ENCODE data around the gene SKIC8.

The SKIC8 gene

DNA sequence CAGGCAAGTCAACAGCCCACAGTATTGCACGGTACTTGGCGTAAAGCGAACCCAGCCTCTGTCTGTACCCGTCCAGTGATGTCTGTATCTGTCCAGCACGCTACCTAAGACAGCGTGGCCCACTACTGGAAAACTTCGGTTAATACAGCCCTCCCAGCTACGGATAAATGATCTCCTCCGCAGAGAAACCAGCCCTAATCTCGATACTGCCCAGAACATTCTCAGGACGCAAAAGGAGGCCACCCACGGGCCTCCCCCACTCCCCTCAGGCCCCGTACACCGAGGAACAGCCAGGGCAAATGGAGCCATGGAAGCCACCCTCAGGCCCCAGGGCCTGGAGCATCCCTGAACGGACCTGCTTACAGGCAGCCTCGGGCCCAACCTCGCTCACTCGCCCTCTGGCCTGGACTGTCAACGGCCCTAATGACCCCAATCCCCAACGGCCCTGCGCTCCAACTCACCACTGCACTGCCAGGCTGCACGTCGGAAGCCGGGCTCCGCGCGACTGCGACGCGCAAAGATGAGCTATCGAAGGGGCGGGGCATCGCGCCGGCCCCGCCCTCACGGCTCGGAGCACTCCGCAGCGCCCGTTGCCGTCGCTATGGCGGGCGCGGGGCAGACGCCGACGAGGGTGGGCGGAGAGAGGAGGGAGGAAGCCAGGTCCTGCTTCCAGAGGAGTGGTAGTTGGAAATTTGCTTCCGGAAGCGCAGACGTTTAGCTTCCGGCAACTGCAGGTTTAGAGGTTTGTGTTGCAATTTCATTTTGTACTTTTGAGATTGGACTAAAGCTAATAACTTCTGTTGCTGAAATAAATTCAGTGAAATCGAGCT lies at the start of gene SKIC8:
TSS of gene SKIC8 (minus strand) at position 509 of the 830 bp plus-strand sequence. CDS start 3,923 bp downstream, outside the sequence.
- DNase-seq (ENCODE audit: low read depth) = peak; percentile 86

DNA sequence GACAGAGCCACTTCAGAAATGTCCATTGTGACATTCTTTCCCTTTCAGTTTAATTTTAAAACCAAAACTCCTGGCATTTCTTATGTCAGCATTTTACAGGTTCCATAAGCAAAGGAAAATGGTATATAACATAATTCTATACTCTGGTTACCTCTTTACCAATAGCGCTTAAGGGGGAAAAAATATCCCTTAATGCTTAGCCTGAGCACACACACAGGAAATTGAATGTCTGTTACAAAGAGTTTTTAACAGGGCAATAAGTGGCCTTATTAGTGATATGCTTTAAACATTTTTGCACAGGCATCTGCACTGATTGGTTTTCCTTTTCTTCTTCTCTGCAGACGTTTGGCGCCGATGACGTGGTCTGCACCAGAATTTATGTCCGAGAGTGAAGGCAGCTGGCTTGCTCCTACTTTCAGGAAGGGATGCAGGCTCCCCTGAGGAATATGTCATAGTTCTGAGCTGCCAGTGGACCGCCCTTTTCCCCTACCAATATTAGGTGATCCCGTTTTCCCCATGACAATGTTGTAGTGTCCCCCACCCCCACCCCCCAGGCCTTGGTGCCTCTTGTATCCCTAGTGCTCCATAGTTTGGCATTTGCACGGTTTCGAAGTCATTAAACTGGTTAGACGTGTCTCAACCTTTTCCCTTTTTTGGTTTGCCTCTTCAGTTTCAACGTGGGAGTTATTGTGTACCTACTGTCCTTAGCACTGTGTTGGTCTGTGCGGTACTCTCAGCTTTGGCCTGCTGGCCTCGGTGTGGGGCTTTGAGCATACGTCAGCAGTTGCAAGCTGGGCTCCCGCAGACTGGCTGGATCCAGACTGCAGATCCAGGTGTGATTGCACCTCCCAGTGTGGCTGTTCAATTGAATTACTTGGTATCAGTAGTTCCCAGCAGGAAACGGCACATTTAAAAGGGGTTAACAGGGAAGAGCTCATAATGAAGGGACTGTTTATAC lies 48.5 kb upstream of the SKIC8 start:
- no peak for DNase-seq (ENCODE audit: low read depth)

DNA sequence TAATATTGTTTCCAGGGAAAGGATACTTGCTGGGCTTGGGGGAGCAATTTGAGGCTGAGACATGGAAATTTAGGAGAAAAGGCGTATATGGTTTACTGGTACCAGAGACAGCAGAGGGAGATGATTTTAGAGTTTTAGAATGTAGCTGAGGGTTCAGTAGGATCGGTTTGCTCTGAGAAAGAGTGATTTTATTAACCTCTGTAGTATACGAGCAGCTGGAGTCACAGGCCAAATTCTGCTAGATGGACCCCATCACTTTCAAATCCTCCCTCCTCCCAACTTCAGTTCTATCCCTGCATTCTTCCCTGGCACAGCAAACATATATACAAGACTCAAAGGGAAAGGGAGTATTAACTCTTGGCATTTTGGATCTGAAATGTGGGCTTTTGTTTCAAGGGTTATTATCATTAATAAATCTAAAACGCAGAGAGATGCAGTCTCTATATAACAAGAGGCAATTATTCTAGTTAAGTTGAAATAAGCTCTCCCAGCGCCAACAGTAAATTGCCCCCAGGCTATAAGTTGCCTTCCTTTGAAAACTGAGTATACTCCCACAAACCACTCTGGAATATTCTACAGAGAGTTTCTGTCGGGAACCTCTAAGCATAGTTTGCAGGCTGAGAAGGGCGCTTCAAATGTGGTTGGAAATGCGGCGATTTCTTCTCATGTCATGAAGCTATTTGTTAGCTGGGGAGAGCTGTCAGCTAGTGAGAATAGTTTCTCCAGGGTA lies 46.2 kb upstream of the SKIC8 start:
- no peak for DNase-seq (ENCODE audit: low read depth)

DNA sequence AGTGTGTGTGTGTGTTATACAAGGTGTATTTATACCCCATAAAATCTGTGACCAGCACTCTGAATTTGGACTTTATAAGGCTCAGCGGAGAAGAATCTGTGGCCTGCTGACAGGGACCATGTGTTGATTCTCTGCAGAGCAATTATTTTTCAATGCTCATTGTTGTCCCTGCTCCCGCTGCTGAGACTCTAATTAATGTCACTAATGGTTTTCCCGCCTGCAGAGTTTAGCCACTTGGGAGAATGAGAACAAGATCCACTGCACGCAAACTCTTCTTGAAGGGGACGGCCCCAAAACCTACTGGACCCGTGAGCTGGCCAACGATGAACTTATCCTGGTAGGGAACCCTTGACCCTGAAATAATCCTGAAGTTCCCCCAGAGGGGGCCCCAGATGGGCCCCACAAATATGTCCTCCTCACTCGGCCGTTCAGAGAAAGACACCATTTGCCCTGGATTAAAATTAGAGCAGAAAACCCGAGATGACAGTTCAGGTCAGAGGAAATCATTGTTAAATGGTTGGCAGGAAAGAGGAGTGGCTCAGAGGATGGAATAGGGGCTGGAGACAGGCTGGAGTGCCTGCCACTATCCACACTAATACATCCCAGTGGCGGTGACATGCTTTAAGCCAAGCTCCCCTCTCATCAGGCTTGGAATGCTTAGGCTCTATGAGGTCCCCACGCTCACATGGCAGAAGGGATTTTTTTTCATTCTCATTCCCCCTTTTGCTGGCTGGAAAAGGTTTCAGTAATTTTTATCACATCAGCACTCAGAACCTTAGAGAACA lies 44.1 kb upstream of the SKIC8 start:
- no peak for DNase-seq (ENCODE audit: low read depth)

DNA sequence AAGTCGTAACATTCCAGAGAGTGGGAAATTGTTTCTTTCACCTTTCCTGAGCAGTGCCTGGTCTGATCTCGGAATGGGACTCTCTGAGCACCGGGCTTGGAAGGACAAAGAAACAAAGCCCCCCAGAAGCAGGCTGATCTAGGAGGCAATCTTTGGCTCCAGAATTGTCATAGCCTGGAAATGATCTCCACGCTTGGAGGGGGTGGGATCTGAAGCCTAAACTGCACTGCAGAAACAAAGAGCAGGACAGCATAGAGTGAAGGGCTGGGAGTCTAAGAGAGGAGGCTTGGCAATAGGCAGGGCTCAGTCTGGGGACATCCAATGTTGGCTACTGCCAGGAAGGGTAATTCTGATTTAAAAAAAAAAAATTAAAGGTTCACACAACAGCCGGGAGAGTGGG lies 42.6 kb upstream of the SKIC8 start:
- no peak for DNase-seq (ENCODE audit: low read depth)

DNA sequence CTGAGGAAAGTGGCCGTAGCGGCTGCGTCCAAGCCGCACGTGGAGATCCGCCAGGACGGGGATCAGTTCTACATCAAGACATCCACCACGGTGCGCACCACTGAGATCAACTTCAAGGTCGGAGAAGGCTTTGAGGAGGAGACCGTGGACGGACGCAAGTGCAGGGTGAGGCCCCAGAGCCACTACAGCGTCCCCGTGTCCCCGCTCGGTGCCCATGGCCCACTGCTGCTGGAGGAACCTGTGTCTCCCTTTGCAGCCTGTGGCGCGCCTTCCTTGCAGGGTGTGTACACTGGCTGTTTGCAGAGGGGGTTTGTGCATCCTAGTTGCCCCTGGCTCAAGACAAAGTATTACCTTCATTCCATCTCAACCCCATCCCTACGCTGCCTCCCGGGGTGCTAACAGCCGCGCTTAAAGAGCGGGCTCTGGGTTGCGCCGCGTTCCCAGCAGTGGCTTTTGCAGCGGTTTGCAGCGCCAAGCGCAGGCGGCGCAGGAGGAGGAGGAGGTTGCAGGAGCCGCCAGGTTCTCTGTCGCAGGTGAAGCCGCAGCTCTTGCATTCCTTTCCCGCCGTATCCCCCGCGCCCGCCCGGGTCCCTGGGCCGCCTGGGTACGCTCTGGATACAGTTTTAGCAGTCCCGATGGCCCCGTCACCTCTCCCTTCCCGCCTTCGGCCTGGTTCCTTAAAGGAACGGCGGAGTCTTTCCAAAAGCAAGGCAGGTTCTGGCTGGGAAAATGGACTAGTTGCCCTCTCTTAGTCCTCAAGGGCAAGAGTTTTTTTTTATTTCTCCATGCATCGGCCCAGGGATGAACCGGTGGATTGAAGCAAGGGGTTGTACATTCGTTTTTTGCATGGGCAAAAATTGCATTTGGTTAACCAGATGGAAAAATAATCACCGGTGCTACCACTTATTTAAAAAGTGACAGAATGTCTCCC lies 41.9 kb upstream of the SKIC8 start:
- no peak for DNase-seq (ENCODE audit: low read depth)

DNA sequence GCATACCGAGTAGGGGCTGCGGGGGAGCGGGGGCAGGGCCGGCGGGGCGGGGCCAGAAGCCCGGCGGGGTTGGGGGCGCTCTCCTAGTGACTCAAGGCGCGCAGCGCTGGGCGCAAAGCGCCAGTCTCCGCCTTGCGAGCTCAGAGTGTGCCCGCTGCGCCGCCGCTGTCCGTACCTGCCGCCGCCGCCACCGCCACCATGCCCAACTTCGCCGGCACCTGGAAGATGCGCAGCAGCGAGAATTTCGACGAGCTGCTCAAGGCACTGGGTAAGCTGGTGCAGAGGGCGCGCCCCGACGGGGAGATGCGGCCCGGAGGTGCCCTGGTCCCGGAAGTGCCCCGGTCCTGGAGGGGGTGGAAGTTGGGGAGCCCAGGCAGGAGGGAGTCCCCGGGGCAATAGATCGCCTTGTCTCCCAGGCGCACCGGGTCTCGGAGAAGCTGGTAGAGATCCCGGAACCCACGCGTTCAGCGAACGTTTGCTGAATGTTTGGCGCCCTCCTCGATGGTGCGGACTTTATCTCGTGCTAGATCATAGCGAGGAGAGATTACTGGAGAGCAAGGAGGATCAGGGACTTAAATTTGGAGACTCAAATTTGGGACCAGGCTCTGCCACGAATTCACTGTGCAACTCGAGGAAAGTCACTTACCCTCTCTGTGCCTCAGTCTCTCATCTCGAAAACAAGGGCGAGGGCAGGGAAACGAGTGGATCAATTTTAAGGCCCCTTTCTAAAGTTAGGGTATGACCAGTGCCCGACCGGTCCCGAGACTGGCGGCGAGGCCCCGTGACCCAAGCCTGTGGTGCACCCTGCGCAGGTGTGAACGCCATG lies 41.0 kb upstream of the SKIC8 start, which contains the start of gene CRABP1:
TSS of gene CRABP1 (plus strand) at position 123 of the 826 bp plus-strand sequence. CDS start at position 199, 76 bp downstream.
- DNase-seq (ENCODE audit: low read depth) = no peak

DNA sequence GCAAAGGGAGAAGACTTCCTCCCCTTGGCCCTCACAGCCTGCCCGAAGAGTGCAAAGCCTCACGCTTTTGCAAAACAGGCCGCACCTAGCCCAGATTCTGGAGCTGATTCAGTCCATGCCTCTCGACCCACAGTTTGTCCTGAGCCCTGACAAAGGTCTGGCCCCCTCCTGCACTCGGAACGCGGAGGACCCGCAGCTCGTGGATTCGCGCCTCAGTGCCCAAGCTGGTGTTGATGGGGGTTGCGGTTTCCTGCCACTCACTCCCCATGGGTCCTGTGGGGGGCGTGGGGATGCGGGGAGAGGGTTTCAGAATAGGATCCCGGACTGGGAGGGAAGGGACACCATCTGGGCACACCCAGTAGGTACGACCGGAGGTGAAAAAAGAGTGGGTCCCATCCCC lies 40.1 kb upstream of the SKIC8 start:
- no peak for DNase-seq (ENCODE audit: low read depth)

DNA sequence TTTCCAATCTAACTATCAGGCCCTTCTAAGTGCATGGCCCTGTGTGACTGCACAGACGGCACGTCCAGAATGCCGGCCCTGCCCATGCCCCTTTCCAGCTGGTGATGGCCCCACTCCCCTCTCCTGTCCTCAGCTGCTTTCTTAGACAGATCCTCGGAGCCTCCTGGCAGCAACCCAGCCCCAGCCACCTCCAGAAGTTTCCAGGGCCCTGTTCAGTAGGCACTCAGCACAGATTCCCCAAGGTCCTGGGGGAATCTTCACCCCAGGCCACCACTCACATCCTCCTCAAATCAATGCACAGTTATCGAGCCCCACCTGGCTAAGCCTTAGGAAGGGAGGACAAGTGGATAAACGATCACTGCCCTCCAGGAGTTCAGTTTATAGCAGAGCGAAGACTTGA lies 39.4 kb upstream of the SKIC8 start:
- no peak for DNase-seq (ENCODE audit: low read depth)

DNA sequence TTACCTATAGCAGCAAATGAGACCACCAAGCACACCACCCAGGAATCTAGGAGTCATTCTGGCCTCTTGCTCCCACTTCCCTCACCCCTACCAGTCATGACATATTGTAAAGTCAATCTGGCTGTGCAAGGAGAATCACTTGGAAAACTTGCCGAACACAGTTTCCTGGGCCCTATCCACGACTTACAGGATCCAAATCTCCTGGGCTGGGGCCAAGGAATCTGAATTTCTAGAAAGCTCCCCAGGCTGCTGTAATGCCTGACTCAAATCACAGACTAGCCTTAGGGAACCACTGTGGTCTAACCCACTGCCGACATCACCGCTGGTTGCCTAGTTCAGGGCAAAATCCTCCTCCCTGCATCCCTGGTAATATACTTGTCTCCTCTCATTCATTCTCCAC lies 36.6 kb upstream of the SKIC8 start:
- DNase-seq (ENCODE audit: low read depth) = no peak

DNA sequence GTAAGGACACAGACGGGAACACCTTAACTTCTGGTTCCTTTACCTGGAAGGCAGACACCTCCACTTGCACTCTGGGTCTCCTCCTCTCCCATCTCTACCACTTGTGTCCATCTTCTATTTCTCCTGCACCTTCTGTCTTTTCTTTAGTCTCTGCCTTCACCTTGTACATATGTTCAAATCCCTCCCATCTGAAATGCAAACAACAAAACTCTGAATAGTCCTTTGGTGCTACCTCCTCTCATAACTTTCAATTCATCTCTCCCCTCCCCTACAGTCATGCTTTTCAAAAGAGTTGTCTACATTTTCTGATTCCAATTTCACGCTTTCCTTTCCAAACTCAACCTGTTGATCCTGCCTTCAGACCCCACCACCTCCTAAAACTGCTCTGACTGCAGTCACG lies 35.4 kb upstream of the SKIC8 start:
- no peak for DNase-seq (ENCODE audit: low read depth)

DNA sequence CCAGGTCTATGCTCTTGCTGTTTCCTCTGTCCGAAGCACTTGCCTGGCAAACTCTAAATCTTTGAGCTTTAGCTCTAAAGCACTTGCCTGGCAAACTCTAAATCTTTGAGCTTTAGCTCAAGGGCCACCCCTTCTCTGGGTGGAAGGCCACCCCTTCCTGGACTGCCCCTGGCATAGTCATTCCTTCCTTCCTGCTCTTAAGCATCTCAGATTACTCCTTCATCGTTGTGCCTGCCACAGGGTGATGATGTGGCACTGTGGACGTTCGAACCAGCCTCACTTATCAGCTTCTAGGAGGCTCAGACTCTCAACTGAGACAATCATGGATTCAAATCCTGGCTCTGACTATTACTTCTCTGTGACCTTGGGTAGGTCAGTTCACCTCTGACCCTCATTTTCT lies 30.2 kb upstream of the SKIC8 start:
- no peak for DNase-seq (ENCODE audit: low read depth)

DNA sequence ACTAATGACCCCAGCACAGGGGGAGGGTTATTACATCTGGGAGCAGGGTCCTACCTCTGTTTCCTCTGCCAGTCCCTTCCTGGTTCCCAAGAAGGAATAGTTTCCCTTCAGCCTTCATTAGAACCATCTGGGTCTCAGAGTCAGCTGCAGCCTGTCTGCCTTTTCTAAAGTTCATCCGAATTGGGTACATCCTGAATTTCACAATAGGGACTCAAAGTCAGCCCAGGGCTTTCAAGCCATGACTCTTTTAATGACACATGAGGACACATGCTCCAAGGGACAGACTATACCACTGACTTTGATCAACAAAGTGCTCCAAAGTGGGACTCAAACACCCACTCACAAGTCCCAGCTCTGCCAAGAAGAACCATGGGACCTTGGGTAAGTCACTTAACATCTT lies 28.1 kb upstream of the SKIC8 start:
- DNase-seq (ENCODE audit: low read depth) = no peak

DNA sequence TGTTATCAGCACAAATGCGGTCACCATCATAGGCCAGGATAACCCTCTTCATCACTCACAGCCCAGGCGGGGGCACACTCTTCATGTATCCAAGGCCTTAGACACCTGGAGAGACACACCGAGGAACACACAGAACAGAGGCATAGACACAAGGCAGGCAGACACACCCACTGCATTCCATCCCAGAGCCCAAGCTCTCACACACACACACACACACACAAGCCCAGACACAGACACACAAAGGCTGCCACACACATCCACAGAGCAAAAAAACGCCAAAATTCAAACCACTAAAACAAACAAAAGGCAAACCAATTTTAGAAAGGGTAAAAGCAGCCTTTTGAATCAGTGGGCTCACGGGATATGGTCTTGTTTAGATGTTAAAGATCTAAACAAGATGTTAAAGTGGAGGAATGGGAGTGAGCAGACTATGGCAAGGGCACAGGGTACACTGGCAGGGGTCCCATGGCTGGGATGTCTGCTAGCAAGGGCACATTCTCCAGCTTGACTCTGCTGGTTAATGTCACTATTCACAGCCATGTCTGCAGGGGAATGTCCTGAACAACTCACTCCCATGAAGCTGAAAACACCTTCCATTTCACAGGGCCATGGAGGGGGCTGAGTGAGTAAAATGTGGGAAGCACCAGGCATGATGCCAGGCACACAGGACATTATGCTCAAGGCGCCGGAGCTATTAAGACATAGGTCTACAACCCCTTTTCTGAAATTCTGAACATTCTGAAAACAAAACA lies 25.9 kb upstream of the SKIC8 start:
- DNase-seq (ENCODE audit: low read depth) = no peak

DNA sequence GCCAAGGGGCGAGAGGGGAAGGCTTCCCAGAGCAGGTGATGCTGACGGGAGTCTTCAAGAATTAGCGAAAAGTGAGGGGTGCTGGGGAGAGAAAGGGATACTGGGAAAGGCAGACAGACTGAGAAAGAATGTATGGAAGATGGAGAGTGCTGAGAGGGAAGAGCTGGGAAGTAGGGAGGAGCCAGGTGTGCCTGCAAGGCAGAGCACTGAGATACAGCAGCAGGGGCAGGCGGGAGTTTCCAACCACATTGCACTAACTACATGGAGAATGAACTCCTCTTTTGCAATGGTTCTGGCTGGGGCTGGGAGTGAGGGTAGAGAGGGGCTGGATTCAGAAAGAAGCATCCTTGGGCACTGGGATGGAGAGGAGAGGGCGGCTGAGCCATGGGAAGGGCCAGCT lies 24.7 kb upstream of the SKIC8 start:
- no peak for DNase-seq (ENCODE audit: low read depth)

DNA sequence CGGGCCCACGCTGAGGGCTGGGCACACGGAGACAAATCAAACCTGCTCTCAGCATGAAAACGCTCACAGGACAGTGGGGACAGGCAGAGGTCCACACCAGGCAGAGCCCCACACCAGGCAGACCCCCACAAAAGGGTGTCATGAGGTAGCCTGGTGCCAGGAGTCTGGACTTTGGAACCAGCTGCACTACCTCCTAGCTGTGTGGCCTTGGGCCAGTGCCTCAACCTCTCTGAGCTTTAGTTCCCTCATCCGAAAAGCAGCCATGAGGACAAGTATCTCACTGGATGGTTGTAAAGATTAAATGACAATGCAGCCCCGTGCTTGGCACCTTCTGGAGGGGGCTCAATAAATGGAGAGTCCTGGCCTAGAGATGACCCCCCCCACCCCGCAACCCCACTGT lies 24.3 kb upstream of the SKIC8 start:
- DNase-seq (ENCODE audit: low read depth) = no peak

DNA sequence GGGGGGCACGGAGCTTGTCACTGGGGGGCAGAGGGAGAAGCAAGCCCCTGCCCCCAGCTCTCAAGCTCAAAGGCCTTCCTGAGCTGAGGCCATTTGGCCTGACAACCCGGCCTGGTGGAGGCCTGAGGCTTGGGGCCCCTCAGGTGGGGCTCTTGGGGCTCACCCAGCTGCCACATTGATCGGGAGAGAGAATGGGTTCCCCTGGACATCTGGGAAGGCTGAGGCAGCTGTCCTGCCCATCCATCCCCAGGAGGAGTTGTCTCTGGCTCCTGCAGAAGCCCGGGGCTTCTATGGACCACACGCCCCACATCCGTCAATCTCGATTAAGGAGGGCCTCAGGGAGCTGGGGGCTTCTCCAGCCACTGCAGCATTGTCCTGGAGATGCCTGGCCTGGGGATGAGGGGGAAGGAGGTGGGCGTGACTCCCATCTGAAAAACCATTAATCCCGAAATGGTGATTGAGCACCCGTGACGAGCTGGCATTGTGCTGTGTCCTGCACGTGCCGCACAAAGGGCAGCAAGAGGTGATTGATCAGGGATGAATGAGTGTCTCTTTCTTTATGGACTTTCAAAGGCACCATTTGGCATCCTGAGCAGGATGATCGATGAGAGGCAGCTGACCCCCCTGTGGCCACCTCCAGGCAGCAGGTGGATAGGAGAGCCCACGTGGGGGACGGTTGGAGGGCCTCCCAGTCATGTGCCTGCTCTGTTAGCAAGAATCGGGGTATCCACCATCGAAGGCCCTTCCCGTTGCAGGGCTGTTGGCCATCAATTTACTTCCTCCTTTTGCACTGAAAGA lies 23.5 kb upstream of the SKIC8 start:
- DNase-seq (ENCODE audit: low read depth) = no peak

DNA sequence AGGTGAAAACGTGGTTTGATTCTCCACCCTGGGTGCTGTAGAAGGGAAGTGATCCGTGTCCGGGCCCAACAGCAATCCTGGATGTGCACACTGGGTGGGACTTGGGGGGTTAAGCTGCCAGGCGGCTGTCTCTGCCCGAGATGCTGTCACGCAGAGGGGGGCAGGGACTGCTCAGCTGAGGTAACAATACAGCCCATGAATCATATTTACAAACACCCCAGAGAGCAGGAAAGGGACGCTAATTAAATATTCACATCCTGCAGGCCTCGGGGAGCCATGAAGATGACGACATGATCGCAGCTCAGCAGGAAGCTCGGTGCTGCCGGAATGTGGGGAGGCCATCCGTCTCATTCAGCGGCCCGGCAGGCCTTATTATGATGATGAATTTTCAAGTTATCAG lies 22.8 kb upstream of the SKIC8 start:
- no peak for DNase-seq (ENCODE audit: low read depth)

All from fibroblast of the conjunctiva (primary cell).